CD4-positive, alpha-beta T cell treated with Interleukin-17A for 1 hour (primary cell): ENCODE measurements around the gene PRELID2.
A peak's percentile ranks its signal among the peaks of the same experiment; 100 is the strongest.
"Not testable (repeated sequence)": the region's sequence is repeated elsewhere in the genome, so short reads cannot be mapped to it uniquely, and the experiment has no call there.

ENCODE experiments used
- DNase-seq: peaks from one replicate; pipeline ENCODE4 v3.0.0-alpha.2; 2020

The PRELID2 gene

DNA sequence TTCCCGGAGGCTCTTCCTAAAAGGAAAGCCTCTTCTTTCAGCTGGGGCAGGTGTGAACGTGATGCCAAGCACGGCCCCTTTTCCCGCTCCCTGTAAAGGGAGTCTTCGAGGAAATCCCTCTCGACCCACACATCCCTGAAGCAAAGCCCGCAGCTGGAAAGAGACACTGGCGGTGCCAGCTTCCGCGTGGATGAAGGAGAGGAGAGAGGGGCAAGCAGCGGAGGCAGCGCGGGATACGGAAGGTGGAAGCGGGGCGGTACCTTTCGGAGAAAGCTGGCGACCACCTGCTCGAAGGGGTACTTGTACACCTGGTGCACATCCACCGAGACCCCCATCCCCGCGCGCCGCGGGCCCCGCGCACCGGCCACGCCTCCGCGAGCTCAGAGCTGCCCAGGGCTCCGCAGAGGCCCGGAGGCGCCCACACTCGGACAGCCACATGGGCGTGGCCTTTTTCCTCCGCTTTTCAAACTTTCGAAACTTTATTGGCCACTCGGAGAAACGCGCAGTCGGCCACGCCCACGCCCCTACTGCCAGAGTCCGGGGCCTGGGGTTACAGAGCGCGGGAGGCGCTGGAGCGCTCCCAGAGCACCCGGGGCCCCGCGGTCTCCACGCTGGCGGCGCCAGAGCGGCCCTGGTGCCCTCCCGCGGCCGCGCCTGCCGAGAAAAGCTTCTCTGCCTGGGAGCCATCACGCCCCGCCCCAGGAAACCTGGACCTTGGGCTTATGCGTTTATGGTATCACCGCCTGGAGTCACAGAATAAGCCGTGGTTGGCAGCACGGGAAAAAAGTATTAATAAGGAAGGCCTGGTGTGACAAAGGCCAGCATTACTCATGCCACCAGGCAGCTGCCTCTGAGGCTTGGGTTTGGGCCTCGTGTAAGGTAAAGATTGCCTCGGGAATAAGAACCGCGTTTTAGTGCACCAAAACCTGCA, at the start of gene PRELID2:
Gene PRELID2, minus strand, starts transcription at position 426 of the 931 bp plus-strand sequence. Its CDS starts 91 bp downstream, at position 335.
- peak; percentile 62 for DNase-seq

- no peak for DNase-seq
Observed at GRCh38 chr5:145874765-145875164, 39.6 kb upstream of the PRELID2 start.

GRCh38 chr5:145872914-145873313, 37.8 kb upstream of the PRELID2 start, which contains the start of gene GRXCR2:
Gene GRXCR2 (minus strand): TSS chr5:145873014. CDS start chr5:145872968, 46 bp downstream.
- DNase-seq, result no peak

GRCh38 chr5:145872486-145872885, 37.3 kb upstream of the PRELID2 start:
- DNase-seq, result no peak

DNA sequence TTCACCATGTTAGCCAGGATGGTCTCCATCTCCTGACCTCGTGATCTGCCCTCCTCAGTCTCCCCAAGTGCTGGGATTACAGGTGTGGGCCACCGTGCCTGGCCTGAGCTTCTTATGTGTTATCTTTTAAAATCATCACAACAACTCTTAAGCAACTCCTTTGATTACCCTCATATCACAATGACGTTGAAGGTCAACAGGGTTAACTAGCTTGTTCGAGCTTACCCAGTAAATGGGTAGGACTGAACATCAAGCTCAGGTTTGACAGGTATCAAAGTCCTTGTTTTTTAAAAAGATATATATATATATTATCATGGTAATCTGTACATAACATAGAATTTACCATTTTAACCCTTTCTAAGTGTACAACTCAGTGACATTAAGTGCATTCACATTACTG, 34.6 kb upstream of the PRELID2 start:
- no peak for DNase-seq

DNA sequence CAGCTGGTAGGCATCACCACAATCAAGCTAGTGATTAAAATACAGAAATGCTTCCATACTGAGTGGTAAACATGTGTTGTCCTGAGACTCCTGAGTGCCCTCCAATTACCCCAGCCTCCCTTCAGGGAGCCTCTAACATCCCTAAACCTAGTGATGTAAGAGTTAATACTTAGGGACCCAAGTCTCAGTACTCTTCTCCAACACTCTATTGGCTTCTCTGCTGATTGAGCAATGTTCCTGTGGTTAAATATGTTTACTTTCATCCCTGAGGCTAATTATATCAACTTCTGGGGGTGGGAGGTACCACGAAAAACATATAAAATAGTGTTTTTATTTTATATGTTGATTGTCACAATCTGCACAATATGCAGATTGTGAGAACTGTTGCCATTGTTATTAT, 32.7 kb upstream of the PRELID2 start:
- DNase-seq, result no peak

DNA sequence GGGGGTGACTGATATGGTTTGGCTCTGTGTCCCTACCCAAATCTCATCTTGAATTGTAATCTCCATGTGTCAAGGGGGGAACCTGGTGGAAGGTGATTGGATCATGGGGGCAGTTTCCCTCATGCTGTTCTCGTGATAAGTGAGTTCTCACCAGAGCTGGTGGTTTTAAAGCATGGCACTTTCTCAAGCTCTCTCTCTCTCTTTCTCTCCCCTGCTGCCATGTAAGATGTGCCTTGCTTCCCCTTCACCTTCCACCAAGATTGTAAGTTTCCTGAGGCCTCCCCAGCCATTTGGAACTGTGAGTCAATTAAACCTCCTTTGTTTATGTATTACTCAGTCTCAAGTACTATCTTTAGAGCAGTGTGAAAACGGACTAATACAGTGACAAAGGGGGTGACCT, 29.3 kb upstream of the PRELID2 start:
- DNase-seq, result not testable (repeated sequence)

DNA sequence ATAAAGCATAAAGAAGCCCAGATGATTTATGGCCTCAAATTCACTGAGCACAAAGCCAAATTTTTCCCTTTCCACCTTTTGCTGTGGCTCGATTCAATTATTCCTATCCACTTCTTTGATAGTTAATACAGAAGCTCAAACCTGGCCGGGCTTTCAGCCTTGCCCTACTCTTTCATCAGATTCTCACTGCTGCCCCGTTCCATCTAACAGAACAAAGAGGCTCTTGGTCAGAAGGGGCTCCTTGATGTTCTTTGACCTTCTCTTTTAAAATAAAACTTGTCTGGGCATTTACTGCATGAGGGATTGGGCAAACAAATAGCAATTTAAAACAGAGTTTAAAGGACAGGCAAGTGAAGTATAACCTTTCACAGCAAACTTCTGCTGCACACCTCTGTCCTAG, 27.9 kb upstream of the PRELID2 start:
- no peak for DNase-seq

- no peak for DNase-seq
Observed at GRCh38 chr5:145859897-145860296, 24.8 kb upstream of the PRELID2 start.

DNA sequence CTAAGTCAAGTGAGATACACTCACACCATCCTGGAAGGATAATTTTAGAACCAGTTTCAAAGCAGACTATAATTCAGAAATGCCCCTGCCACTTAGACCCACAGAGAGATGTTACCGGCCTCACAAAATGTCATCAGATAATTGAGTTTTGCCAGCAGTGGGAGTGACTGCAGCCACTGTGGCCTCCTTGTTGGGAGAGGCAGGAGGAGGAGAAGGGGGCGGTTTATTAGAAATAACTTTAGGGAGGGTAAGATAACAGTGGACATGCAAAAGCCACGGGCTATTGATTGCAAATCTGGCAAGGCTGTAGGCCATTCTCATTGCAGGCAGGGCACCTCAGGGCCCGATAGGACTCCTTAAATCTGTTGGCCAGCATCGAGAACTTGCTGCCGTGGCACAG, 24.3 kb upstream of the PRELID2 start:
- no peak for DNase-seq

DNA sequence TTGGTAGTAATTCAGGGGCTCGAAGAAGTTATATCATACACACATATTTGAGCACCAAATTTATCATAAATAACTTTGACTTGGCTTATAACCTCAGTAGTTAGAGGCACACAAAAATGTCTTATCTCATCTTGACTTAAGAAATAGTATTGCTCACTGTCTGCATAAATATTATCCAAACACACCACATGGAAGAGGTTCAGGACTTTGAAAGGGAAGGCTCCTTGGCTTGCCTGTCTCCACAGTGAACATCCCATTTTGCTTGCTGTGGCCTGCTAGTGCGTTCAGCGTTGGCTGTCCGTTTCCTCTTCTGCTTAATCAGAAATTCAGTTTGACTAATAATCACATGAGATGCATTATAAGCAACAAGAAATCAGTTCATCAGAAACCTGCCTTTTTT, 23.8 kb upstream of the PRELID2 start:
- DNase-seq, result no peak

DNA sequence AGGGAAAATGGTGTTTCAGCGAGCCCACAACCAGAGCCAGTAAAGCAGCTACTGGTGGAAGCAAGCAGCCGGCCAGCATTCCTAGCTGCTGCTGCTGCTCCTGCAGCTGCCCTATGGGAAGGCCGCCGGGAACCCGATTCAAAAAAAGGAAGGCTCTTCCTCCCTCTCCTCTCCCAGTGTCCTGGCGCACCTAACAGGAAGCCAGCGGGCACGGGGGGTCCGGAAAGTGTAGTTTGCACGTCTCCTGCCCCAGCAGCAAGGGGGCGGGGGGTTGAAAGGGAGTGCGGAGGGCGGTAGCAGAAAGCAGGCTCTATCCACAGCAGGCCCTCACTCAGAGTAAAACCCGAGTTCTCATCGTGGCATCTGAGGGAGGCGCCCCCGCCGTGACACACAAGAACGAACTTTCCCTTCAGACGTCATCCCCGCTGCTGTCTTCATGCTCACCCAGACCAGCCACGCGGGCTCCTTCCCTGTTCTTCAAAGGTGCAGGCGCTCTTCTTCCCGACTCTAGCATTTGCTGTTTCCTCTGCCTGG, 21.2 kb upstream of the PRELID2 start:
- DNase-seq, result no peak

DNA sequence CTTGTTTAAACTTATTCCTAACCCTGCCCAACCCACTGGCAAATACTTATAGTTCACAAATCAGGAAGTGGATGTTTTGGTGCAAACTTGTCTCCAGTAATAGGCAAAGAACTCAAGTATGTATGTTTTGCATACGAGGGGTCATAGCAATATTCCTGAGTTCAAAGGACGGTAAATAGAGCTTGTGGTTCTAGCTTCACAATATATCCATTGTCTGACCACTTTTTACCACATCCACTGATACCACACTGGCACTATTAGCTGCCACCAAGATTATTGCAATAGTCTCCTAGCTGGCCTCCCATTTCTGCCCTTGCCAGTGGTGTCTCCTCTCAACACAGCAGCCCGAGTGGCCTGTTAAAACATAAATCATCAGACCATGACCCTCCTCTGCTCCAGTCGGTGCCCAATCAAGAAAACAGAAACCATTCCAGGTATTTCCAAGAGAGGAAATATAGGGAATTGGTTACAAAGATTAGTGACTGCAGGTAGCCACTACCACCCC, 20.7 kb upstream of the PRELID2 start:
- DNase-seq, result no peak

- DNase-seq, result no peak
Observed at GRCh38 chr5:145854651-145855258, 19.6 kb upstream of the PRELID2 start.

DNA sequence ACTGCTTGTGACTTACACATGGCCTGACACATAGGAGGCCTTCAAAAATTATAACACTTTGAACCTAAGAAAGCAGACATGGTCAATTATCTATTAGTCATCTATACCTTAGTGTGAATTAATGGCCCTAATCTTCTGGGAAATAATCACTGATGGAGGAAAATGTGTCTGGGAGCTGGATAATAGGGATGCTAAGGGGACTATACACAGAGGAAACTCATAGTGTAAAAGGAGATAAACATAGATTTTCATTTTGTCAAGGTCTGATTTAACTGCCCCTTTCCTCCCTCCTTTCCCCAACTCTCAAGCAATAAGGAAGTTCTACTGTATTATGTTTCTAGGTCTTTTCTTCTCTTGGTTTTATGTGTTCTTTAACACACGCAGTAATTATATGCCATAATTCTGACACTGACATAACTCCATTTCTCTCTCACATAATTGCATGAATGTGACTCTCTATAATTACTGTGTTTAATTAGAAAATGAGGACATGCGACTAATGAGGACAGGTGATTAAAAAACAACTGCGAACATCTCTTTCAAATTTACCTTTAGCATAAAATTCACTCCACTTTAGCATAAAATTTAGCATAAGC, 18.7 kb upstream of the PRELID2 start:
- no peak for DNase-seq

DNA sequence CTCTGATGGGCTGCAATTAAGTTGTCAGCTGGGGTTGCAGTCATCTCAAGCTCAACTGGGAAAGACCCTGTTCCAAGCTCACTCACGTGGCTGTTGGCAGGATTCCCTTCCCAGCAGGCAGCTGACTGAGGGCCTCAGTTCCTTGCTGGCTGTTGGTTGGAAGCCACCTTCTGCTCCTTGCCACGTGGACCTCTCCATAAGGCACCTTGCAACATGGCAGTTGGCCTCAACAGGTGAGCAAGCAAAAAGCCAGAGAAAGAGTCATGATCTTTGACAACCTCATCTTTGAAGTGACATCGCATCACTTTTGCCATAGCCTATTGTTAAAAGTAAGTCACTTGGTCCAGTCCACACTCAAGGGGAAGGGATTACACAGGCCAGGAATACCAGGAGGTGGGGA, 17.8 kb upstream of the PRELID2 start:
- DNase-seq, result no peak

GRCh38 chr5:145848854-145849253, 13.7 kb upstream of the PRELID2 start:
- no peak for DNase-seq

DNA sequence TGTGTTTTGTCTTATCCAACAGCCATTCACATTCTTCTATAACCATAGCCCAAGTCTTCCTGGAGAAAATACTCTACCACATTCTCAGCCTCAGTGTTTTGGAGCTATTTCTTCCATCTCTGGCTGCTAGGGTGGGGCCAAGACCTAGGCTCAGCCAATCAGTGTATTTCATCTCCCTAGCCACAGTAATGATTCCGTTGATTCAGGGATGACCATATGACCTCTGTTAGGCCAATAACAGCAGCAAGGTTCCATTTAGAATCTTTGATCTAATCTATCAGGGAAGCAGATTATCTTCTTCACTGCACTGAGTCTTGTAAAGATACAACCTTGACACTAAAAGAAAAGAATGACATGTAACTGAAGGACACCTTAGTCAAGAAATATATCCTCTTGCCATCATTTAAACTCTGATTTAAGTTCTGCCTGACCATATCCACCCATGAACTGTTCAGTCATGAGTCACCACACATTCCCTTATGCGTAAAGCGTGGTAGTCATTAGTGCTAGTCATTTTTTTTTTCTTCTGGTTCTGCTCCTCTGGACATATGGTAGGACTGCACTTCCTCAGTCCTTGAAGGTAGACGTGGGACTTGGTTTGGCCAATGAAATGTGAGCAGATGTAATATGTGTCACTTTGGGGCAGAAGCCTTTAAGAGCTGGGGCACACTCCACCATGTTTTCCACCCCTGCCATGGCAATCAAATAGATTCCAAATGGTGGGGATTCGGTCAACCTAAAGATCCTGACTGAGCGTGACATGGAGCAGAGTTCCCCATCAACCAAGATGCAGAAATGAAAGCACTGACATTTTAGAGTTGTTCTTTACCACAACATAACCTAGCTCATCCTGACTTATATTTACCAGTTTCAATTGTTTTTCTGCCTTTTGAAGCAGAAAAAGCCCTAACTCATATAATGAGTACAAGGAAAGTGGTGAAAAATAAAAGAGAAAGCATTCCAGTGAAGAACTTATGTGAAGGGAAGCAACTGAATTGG, 12.7 kb upstream of the PRELID2 start:
- no peak for DNase-seq

GRCh38 chr5:145846081-145846480, 10.9 kb upstream of the PRELID2 start:
- no peak for DNase-seq

- no peak for DNase-seq
Observed at GRCh38 chr5:145841299-145841698, 6.2 kb upstream of the PRELID2 start.

DNA sequence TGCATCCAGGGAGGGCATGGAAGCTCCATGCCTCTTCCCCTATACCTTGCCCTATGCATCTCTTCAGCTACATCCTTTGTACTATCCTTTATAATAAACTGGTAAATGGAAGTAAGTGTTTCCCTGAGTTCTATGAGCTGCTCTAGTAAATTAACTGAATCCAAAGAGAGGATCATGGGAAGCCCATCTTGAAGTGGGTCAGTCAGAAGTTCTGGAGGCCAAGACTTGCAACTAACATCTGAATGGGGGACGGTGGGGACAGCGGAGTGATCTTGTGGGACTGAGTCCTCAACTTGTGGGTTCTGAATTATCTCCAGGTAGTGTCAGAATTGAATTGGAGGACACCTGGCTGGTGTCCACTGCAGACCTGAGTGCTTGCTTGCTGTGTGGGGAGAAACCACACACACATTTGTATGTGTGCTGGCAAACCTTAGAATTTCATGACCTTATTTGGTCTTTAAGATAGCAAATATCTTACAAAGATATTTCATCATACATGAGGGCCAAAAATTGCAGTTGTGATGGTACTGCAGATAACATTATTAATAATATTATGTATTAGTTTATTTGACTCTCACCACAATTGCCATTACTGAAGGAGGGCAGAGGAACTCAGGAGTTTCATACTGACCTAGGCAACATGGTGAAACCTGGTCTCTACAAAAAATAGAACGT, 5.5 kb upstream of the PRELID2 start:
- no peak for DNase-seq
